EL (cell line): ENCODE data around the gene TNIK.
"Not testable (repeated sequence)": the region's sequence is repeated elsewhere in the genome, so short reads cannot be mapped to it uniquely, and the experiment has no call there.

Experiments used
- DNase-seq: peaks from one replicate; pipeline ENCODE4 v3.0.0-alpha.2; 2016

The TNIK gene

GRCh38 chr3:171155122-171155700, 305.0 kb downstream of the TNIK start:
- no peak for DNase-seq

GRCh38 chr3:171150945-171151344, 309.3 kb downstream of the TNIK start:
- DNase-seq = no peak

GRCh38 chr3:171149526-171150116, 310.6 kb downstream of the TNIK start:
- no peak for DNase-seq

GRCh38 chr3:171145798-171146197, 314.4 kb downstream of the TNIK start:
- DNase-seq = no peak

GRCh38 chr3:171142985-171143384, 317.2 kb downstream of the TNIK start:
- no peak for DNase-seq

- no peak for DNase-seq
Observed at GRCh38 chr3:171140246-171140645, 320.0 kb downstream of the TNIK start.

GRCh38 chr3:171138027-171138426, 322.2 kb downstream of the TNIK start:
- DNase-seq = no peak

- DNase-seq = peak; percentile 34
Observed at GRCh38 chr3:171135549-171135948, 324.7 kb downstream of the TNIK start.

- DNase-seq = peak; percentile 45
Observed at GRCh38 chr3:171133796-171134569, 326.2 kb downstream of the TNIK start.

- no peak for DNase-seq
Observed at GRCh38 chr3:171133337-171133736, 326.9 kb downstream of the TNIK start.

- peak; percentile 94 for DNase-seq
Observed at GRCh38 chr3:171132873-171133272, 327.3 kb downstream of the TNIK start.

GRCh38 chr3:171129827-171130226, 330.4 kb downstream of the TNIK start:
- DNase-seq = peak; percentile 76

GRCh38 chr3:171127611-171128010, 332.6 kb downstream of the TNIK start:
- no peak for DNase-seq

- DNase-seq = no peak
Observed at GRCh38 chr3:171126478-171127209, 333.6 kb downstream of the TNIK start.

GRCh38 chr3:171125010-171125409, 335.2 kb downstream of the TNIK start:
- DNase-seq = peak; percentile 29

- DNase-seq = no peak
Observed at GRCh38 chr3:171123915-171124314, 336.3 kb downstream of the TNIK start.

- no peak for DNase-seq
Observed at GRCh38 chr3:171122861-171123260, 337.3 kb downstream of the TNIK start.

GRCh38 chr3:171122240-171122639, 338.0 kb downstream of the TNIK start:
- no peak for DNase-seq

GRCh38 chr3:171121801-171122200, 338.4 kb downstream of the TNIK start:
- DNase-seq = no peak

- DNase-seq = not testable (repeated sequence)
Observed at GRCh38 chr3:171119402-171119801, 340.8 kb downstream of the TNIK start.

- not testable (repeated sequence) for DNase-seq
Observed at GRCh38 chr3:171118993-171119392, 341.2 kb downstream of the TNIK start.

GRCh38 chr3:171116824-171117395, 343.3 kb downstream of the TNIK start:
- DNase-seq = no peak

- DNase-seq = peak; percentile 33
Observed at GRCh38 chr3:171116365-171116764, 343.8 kb downstream of the TNIK start.
